HG02763 (cell line): Measurements from ENCODE around the gene LRP1B.

Experiments
- ATAC-seq: cut with Tn5 transposase; IDR thresholded peaks from one replicate; pipeline ENCODE4 v1.9.1; 2021; ENCODE audit warnings: mild to moderate bottlenecking, moderate library complexity; ENCODE audit not compliant: unreplicated experiment

The LRP1B gene

DNA sequence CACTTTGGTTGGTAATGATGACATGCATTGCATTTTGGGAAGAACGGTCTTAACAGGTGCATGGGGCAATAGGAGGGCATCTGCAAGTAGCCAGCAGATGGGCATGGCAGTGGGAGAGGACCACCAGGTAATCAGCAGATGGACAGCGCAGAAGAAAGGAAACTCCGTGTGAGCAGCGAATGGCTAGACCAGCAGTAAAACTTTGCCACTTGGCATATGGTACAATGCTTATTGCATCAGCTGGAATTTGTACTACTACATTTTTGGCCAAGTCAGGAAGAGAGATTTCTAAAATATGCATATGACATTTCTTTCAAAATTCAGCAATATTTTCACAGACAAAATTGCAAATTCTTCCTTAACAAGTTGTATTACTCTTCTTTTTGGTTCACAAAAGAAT is 768.5 kb downstream of the LRP1B start:
- ATAC-seq, result no peak

DNA sequence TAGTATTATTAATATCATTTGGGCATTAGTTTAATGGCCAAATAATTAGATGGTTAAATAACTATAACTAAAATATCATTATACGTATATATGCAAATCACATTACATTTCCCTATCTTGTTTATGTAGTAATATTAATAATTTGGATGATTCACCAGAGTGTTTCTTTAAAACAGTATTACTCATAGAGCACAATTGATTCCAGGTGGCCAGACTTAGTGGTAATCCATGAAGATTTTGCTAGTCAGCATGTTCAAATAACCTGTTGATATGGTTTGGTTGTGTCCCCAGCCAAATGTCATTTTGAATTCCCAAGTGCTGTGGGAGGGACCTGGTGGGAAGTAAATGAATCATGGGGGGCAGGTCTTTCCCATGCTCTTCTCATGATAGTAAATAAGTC is 782.3 kb downstream of the LRP1B start:
- no peak for ATAC-seq

DNA sequence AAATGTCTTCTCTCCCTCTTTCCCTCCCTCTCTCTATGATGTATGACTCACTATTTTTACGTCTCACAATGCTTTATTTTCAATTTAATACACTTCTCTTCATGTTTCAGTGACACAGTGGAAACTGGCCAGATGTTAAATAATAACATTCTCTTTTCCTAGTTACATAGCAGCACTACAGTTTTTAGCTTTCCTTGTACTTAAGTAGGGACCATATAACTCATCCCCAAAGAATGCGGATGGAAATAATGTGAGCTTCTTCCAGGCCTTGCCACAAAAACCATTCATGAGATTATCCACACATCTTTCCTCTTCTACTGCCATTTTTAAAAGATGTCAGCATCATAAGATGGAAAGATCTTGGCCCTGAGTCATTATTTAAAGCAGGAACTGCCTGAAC is 789.4 kb downstream of the LRP1B start:
- ATAC-seq, result no peak

DNA sequence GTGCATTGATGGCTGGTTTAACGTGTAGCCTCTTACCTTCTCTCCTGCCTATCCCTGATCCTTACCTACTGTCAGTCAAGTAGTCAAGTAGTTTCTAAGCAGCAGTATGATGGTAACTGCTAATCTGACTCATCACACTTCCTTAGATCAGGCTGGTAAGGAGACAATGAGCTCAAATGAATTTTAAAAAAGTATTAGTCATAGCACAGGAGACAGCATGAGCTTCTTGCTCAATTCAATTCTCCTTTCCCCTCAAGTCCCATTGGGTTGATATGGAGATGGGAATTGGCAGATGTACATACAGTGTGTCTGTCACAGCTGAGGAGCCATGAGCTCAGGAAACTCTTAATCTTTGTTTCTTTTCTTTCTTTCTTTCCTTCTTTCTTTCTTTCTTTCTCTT is 799.7 kb downstream of the LRP1B start:
- no peak for ATAC-seq

DNA sequence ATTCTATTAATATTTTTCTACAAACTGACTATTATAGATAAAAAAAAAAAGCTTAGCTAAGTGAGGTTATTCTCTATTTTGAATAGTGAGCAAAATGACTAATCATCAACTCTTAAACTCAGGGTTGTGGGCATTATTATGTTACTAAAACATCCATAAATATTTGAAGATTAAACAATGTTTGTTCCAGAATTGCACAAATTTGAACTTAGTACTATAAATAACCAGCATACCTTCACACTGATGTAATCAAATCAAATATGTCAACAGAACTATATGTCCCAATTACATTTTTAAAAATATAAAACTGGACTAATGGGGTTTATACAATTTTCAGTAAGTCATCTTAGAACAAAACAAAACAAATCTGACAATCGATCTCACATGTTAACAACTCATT is 800.9 kb downstream of the LRP1B start:
- ATAC-seq, result no peak

DNA sequence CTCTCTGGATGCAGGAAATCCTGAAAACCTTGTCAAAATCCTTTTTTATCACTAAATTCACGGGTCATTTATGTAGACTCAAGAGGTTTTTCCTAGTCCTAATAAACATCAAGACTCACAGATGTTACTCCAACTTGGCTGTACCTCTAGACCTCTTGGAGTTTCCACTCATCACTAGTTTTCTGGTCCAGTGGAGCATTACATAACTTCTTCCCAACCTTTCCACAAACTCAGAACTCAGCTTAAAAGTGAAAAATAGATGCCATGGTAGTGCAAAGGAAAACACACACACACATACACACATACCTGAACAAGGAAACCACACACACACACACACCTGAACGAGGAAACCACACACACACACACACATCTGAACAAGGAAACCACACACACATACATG is 807.2 kb downstream of the LRP1B start:
- ATAC-seq, result no peak

DNA sequence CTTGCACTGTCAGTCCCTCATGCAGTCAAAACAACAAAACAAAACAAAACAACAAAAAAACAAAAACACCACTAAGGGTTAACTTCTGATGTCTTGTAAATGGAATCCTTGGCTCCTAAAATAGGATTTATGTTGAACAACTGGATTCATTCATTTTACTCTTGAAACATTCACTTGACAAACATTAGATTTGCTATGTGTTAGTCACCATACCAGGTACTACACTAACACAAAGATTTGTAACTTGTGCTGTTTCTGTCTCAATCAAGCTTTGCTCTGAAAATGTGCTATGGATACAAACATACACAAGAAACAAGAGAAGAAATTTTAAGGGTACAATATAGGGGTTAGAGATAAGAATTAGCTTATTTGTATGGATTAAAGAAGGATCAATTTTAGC is 812.8 kb downstream of the LRP1B start:
- no peak for ATAC-seq

DNA sequence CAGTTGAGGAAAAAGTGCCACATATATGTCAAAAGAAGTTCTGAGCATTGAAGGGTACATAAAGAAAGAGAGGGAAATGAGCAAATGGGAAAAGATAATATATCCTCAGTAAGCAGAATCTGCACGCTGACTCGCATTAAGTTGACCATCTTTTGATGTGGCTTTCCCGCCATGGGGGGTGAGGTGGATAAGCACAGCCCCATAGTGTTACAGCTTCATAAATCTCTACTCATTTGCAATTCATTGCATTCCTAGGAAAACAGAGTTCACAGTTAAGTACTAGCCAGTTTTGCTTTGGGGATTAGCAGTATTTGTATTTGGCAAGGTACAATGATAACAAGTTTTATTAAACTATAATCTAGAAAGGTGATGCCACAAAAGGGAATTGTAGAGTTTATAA is 814.2 kb downstream of the LRP1B start:
- ATAC-seq, result no peak

DNA sequence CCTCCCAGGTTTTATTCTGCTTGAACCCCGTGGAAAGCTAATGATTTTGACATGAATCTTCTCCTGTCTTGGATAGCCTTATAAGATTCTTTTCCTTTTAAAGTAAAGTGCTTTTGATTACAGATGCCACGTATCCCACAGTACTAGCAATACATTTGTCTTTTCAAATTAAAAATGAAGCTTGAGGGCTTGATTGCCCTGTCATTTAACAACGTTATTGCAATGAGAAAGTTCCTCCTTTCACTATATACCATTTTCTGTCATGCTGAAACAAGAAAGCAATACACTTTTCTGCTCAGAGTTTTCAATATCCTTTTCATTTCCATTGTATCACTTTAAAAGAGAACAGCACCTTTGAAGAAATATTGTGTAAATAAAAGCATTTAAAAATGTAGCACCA is 814.7 kb downstream of the LRP1B start:
- no peak for ATAC-seq

DNA sequence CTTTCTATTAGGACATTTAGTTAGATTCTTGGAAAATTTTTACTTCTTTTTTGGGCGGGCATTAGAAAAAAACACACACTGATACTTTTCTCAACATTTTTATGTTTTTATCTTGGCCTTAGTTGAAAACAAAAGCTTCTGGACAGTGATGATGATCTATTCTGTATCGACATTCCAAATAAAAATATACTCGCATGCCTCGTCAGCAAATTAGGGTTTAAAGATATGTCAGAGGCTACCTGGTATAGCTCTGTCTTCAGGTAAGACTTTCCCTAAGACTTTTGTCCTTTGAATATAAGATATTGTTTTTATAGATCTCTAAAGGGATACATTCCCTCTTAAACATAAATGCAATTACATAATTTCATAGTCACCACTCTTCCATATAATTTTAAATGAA is 816.8 kb downstream of the LRP1B start:
- ATAC-seq, result no peak

DNA sequence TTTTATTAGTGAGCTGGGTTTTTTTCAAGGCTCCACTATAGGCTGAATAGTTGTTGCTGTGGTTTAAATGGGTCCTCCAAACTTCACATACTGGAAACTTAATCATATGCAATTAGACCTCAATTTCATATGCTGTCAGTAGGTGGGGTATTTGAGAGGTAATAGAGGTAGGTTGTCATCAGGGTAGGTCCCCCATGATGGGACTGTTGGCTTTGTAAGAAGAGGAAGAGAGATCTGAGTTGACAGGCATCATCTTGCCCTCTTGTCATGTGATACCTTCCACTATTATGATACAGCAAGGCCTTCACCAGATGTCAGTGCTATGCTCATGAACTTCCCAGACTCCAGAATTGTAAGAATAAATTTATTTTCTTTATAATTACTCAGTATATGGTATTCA is 819.4 kb downstream of the LRP1B start:
- ATAC-seq, result no peak

DNA sequence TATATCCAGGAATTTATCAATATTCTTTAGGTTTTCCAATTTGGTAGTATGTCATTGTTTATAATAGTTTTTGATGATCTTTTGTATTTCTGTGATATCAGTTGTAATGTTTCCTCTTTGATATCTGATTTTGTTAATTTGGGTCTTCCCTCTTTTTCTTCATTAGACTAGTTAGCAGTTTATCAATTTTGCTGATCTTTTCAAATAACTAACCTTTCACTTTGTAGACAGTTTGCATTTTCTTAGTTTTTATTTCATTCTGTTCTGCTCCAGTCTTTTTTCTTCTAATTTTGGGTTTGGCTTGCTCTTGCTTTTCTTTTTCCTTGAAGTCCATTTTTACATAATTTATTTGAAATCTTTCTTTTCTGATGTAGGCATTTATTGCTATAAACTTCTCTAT is 824.4 kb downstream of the LRP1B start:
- ATAC-seq, result no peak

DNA sequence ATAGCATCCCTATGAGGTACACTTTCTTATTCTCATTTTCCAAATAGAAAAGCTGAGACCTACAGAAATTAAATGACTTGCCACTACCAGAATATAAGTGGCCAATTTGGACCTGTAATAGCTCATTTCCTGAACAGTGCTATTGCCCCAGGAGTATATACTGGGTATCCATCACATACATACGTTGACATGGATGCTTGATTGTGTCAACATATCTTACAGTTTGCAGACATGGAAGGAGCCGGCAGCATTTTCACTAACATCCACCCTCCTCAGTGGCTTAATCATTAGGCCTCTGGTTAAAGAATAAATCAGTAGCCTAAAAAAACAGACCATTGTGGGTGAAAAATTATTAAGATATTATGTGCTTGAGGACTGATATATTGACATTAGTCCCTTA is 829.3 kb downstream of the LRP1B start:
- ATAC-seq, result no peak

DNA sequence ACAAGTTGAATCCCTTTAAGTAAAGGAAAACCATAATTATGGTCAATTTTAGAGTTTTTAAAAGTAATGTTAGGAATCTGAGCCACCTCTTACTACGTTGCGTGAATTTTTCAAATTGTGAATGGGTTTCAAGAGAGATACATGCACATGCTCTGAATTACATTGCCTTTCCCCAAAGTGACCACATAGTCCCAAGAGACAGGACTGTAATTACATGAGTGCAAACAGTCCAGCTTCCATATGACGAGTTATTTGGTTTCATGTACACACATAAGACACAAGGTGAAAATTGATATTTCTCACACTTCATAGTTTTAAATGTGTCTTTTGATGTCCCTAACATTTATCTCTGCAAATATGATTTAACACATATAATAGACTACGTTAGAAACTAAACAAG is 850.8 kb downstream of the LRP1B start:
- no peak for ATAC-seq

DNA sequence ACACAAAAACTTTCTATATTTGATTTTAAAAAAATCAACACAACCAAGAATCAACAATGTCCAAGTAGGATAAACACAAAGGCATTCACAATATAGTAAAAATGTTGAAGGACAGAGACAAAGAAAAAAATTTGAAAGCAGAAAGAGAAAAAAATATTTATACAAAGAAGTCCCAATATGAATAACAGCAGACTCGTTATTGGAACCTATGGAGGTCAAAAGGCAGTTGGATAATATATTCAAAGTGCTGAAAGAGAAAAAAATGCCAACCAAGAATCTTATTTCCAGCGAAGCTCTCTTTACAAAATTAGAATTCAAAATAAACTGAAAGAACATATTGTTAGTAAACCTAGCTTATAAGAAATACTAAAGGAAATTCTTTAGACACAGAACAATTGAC is 859.5 kb downstream of the LRP1B start:
- ATAC-seq, result no peak

DNA sequence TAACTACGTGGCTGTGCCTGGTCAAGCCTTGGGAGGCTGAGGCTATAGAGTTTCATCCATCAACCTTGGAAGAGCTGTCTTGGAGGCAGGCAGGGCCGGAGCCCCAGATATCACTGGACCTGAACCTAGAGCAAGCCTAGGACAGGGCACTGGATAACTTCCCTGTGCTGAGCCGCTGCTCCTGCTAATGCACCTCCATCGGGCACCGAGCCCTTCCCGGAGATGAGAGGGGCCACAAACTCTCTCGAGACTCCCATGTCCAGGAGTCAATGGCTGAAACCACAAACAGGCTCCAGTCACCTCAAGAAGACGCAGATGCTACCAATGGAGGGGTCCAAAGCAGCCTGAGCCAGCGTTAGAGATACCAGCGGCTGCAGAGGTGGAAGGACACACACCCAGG is 866.0 kb downstream of the LRP1B start:
- ATAC-seq, result no peak

DNA sequence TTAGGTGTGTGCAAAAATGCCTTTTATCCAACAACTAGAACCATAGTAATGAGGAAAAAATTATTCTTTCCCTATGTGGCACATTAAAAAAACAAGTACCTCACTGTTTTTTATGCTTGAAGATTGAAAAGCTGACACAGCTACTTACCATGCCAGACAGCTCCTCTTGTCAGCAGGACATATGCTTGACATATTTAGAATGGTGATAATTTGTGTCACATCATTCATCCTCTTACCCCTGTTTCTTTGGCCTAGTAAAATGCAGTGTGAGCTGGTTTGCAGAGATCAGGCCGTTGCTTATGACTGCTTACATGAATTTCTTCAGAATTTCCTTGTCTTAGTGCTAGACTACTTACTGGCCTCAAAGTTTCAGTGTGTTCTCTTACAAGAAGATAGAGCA is 869.9 kb downstream of the LRP1B start:
- no peak for ATAC-seq

DNA sequence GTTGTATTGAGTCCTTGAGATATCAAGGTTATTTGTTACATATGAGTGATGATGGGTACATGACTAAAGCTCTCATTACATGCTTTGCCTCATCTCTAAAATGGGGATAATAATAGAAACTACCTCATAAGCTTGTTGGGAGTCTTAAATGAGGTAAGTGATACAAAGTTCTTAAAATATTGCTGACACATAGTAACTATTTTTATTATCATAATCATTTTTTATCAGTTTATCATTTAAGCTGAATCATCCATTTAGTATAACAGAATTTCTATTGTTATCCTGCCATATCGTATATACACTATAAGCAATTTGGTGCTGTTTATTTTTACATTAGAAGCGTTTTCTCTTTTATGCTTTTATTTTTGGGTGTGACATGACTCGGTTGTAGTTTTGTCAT is 871.1 kb downstream of the LRP1B start:
- ATAC-seq, result no peak

DNA sequence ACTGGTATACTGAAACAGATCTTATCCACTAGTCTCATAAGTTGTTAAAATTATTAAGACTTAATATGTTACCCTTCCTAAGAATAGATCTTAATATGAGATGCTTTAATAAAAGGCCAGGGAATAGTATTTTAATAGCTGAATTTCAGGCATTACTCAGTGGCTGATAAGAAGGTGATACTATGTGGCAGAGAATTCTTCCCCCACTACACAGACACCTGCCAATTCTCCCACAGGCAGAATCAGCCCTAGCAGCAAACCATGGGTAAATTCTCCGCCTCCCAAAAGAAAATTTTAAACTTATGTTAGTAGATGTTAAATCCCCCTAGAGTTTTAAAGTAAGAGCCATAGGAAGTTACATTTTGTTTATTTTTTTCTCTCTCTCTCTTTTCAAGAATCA is 888.8 kb downstream of the LRP1B start:
- no peak for ATAC-seq

DNA sequence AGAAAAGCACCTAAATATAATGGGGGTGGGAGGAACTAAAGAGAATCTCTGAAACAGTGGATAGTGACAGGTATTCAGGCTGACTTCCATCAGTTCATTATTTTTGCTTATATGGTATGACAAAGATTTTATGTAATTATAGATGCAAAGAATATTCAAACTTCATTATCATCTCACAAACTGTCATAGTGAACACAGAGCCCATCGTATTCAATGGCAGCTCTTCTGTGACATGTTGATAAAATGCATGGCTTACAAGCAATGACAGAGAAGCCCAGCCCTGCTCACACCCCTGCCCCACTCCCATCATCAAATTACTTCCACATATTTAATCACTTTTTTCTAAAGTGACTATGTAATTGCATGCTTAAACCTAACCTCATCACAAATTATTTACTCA is 904.3 kb downstream of the LRP1B start:
- ATAC-seq, result no peak

DNA sequence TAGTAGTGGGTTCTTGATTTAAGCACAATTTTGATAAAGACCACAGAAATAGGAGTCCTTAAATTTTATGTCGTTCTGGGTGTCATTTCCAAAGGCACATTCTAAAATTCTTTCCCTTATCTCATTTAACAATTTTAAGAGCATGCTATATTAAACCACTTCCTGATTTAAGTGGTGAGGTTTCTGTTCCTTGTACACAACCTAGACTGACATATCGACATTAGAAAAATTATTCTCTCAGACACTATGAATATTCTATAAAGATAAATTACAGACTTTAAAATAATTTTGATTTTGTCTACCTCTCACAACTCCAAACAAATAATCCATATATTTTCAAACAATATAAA is 923.8 kb downstream of the LRP1B start:
- ATAC-seq, result no peak

DNA sequence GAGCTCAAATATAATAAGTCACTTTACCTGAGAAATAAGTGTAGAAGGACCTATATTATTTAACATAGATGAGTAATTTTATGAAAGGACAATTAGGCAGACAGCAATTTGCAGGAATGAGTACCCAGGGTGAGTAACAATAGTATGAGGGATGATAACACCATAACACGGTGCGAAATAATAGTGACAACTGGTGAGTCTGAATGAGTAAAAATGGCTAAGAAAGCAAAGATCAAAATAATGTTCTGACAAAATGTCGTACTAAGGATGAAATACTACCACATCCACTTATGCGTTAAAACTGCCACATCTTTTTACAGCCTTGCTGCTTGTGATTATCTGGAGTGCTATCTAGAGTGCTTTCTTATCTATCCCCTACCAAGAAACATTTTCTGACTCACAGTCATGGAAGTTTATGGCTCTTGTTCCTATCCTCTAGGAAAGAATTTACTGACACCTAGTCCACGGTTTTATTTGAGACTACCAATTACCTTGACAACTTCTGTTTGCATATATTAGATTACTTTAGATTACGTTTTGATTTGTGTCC is 929.7 kb downstream of the LRP1B start:
- ATAC-seq, result no peak

DNA sequence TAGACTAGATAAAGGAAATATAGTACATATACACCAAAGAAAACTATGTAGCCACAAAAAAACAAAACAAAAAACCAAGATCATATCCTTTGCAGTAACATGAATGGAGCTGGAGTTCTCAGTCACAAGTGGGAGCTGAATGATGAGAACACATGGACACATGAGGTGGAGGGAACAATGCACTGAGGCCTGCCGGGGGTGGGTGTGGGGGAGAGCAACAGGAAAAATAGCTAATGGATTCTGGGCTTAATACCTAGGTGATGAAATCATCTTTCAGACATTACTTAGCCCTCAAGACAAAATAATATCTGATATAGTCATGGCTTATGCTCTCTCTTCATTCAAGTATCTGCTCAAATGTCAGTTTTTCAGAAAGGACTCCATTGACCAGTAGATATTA is 930.6 kb downstream of the LRP1B start:
- ATAC-seq, result no peak

DNA sequence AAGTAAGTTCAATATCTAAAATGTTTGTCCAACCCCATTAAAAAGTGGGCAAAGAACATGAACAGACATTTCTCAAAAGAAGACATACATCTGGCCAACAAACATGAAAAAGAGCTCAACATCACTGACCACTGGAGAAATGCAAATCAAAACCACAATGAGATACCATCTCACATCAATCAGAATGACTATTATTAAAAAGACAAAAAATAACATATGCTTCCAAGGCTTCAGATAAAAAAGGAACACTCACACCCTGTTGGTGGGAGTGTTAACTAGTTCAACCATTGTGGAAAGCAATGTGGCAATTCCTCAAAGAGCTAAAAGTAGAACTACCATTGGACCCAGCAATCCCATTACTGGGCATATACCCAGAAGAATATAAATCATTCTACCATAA is 931.1 kb downstream of the LRP1B start:
- no peak for ATAC-seq
